Activated gamma-delta T cell treated with anti-CD3 and anti-CD28 coated beads, Interleukin-2, amount 50 U/mL, for 16 hours (primary cell): ENCODE results near the gene SGCG.
"Not testable (repeated sequence)": the region's sequence is repeated elsewhere in the genome, so short reads cannot be mapped to it uniquely, and the experiment has no call there.

Experiments used
- DNase-seq: peaks from one replicate; pipeline ENCODE4 v3.0.0-alpha.2; 2020; ENCODE audit warnings: low read depth

SGCG gene

GRCh38 chr13:23180711-23181110 is at the start of gene SGCG:
TSS of gene SGCG (plus strand) at chr13:23180979. CDS start at chr13:23203695, 22,716 bp downstream.
- DNase-seq, result no peak

- no peak for DNase-seq
Observed at GRCh38 chr13:23134542-23134941, 46.2 kb upstream of the SGCG start.

GRCh38 chr13:23140492-23140891 is 40.3 kb upstream of the SGCG start:
- no peak for DNase-seq

- DNase-seq, result no peak
Observed at GRCh38 chr13:23141964-23142363, 38.8 kb upstream of the SGCG start.

GRCh38 chr13:23142607-23143006 is 38.2 kb upstream of the SGCG start:
- not testable (repeated sequence) for DNase-seq

GRCh38 chr13:23144431-23144830 is 36.3 kb upstream of the SGCG start:
- no peak for DNase-seq

GRCh38 chr13:23146006-23146405 is 34.8 kb upstream of the SGCG start:
- DNase-seq, result no peak

DNA sequence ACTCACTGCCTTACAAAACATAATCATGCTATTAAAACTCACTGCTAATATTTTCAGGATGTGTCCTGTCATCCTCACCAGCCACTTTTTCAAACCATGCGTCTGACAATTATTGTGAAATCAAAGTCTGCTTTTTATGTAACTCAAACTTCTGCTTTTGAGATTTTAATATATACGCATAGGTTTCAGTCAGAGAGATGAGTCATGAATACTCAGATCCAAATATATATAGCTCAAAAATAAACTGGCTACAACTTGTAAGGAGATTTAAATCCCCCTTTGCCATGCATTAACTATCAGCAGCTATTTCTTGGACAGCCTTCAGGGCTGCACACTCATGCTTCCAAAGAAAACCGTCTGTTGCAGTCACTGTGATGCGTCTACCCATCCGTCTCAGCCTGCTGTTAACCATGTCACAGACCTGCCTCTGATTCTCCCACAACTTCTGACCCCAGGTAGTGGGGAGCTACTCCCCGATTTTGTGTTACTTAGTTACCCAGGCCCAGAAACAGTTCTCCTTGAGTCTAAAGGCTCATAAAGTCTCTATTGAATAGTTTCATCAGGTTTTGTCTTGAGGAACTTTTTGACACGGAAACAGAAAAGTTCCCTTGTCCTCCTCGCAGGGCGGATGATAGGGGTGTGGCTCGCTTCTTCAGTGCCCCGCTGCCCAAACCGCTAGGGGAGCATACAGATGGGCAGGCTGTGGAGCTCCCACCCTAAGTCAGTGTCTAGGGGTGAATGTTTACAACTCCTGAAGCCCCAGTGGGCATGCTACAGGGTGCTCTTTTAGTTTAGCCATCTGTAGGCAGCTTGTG is 33.8 kb upstream of the SGCG start:
- no peak for DNase-seq

DNA sequence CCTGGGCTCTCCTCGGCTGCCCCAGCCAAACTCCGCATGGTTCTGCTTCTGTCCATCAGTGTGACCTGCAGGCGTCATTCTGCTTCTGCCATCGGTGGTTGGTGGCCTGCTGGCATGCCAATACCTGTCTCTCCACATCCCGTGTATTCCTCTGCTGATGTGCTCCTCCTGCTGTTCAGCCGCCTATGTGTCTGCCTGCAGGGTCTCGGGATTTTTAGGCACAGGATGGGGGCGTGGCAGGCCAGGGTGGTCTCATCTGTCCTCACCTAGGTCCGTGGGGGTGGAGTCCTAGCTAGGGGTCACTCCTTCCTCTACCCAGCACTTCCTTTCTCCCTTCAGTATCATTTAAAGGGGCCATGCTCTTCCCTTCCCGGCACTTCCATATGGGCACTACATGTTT is 33.0 kb upstream of the SGCG start:
- DNase-seq, result no peak

DNA sequence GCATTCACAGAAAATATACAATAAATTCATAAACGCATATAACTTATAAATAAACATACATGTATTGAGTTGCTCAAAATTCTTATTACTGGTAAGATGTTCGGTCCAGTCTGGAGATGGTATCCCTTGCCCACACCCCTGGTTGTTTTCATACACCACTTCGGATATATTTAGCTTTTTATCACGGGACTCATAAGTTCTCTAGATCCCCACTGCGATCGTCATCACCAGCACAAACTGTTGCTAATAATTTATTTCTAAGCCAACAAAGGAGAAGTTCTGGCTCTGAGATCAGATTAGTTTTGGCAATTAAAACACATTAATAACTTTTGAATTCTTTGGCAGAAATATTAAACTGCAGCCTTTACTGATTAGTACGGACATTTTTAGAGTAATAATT is 23.0 kb upstream of the SGCG start:
- no peak for DNase-seq

- DNase-seq, result no peak
Observed at GRCh38 chr13:23159205-23159759, 21.5 kb upstream of the SGCG start.

DNA sequence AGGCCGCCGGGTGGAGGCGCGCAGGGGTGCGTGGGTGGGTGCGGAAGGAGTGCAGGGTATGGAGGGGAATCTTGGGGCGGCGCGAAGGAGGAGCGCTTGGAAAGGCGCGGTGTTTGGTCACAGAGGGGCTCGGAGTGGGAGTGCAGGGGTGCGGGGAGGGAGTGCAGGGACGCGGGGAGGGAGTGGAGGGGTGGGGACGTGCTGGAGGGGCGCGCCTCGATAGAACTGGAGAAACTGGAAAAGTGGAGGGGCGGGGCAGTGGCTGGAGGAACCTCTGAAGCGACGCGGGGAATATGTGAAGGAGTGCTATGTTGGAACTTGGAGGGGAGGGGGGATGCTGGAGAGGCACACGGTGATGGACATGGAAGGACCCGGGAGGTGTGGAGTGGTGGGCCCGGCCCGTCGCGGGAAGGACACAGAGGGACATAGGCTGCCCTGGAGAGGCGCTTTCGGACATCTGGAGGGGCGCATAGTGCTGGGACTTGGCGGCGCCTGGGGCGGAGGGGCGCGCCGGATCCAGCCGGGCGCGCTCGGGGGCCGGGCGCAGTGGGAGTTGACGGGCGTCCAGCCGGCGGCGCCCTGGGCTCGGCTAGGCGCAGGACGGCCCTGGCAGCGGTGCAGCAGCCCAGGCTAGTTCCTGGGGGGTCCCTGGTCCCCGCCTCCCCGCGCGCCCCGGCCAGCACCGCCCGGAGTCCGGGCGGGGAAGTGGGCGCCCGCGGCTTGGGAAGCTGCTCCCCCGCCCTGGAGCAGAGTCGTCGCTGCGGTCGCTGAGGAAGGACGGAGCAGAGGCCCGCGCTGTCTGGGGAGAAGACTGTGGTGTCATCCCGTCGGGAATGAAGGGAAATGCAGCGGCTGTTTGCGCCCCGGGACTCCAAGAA is 20.8 kb upstream of the SGCG start:
- no peak for DNase-seq

GRCh38 chr13:23160638-23161480 is 19.9 kb upstream of the SGCG start:
- DNase-seq, result no peak

- no peak for DNase-seq
Observed at GRCh38 chr13:23161481-23161825, 19.3 kb upstream of the SGCG start.

- no peak for DNase-seq
Observed at GRCh38 chr13:23175920-23176319, 4.9 kb upstream of the SGCG start.

DNA sequence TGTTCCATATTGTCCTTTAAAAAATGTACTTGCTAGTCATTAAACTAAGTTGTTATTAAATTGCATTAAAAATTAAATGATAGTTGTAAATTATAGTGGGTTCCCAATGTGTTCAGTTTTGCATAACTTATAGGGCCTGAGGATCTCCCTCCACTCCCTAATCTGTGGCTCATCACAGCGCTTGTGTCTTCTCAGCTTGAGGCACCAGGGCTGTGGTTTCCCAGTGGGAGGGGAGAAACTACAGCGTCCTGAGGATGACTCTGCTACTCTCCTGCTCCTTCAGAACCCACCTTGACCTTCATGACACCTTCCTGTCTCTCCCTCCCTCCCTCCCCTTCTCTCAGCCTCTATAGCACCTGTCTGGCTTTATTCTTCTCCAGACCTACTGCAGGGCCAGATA is 1.4 kb downstream of the SGCG start:
- DNase-seq, result no peak

DNA sequence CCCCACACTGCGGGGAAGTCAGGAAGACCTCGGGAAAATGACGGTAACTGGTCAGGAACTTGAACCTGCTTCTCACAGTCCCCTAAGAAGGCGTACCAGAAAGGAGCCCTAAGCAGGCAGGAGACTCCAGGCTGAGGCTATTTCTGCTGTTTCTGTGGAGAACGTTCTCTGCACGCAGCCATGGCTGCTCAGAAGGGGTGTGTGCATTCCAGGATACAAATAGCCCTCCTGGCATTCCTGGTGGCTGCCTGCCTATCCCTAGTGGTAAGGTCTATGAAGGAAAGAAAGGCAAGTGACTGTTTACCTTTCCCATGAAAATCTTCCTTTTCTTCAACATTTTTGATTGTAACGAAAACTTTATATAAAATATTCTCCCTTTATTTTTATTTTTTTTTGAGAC is 2.5 kb downstream of the SGCG start:
- no peak for DNase-seq

- no peak for DNase-seq
Observed at GRCh38 chr13:23185542-23185941, 4.8 kb downstream of the SGCG start.

GRCh38 chr13:23201870-23202269 is 21.1 kb downstream of the SGCG start:
- no peak for DNase-seq

GRCh38 chr13:23202383-23202782 is 21.6 kb downstream of the SGCG start:
- DNase-seq, result no peak

GRCh38 chr13:23203516-23203915 is 22.7 kb downstream of the SGCG start:
- DNase-seq, result no peak

- no peak for DNase-seq
Observed at GRCh38 chr13:23205807-23206206, 25.0 kb downstream of the SGCG start.
